Activated T-cell treated with anti-CD3 and anti-CD28 coated beads, Interleukin-2, amount 50 U/mL, for 4 hours (primary cell): ENCODE results near the gene ACTR1B. TPM values are rescaled to one million over a fixed set of nuclear protein-coding genes. Genes with fewer than 3 reads are reported as not detected.

Experiments
- ATAC-seq, 2 donors: fragments of 200-7000 bp; cut with Tn5 transposase; one replicate each; pipeline ENCODE4 v1.10.0; 2021
- DNase-seq: peaks from one replicate; pipeline ENCODE4 v3.0.0-alpha.2; 2020
- H3K27me3 Mint-ChIP-seq: one replicate; pipeline ENCODE4 v1.8.0; 2021; ENCODE audit warnings: low read depth, mixed read lengths
- H3K36me3 Mint-ChIP-seq: one replicate; pipeline ENCODE4 v1.8.0; 2022; ENCODE audit warnings: mixed read lengths; ENCODE audit not compliant: insufficient read depth
- H3K4me1 Mint-ChIP-seq: one replicate; pipeline ENCODE4 v1.8.0; 2021; ENCODE audit warnings: low read depth, mixed read lengths
- H3K4me3 Mint-ChIP-seq: one replicate; pipeline ENCODE4 v1.8.0; 2021; ENCODE audit warnings: mild to moderate bottlenecking, moderate library complexity, mixed read lengths
- H3K9me3 Mint-ChIP-seq: one replicate; pipeline ENCODE4 v1.8.0; 2021; ENCODE audit warnings: mixed read lengths
- total RNA-seq, 3 donors: library from RNA; stranded (reverse); gene quantifications; one replicate each; pipeline ENCODE4 v1.2.1, GENCODE V29; 2021

Gene ACTR1B
- total RNA-seq, 3 donors from 2014 or later: 66.3 to 70.7 (median 67.1) TPM

GRCh38 chr2:97658691-97659157 is 5.1 kb downstream of the ACTR1B start:
- Mint-ChIP-seq H3K4me3 (no peak overlapping the region), H3K27me3 (no peaks in the 10 kb centered on the region), H3K9me3 (no peaks in the 10 kb centered on the region), H3K4me1 (peaks cover 23% of the 10 kb centered on the region), H3K36me3 (peaks cover 32% of the 10 kb centered on the region)
- ATAC-seq (no peak), DNase-seq (no peak)

GRCh38 chr2:97657986-97658690 is 5.7 kb downstream of the ACTR1B start:
- Mint-ChIP-seq H3K4me3 (no peak overlapping the region), H3K27me3 (no peaks in the 10 kb centered on the region), H3K36me3 (peaks cover 32% of the 10 kb centered on the region), H3K9me3 (no peaks in the 10 kb centered on the region), H3K4me1 (peaks cover 23% of the 10 kb centered on the region)
- ATAC-seq (no peak), DNase-seq (no peak)

- peaks cover 32% of the 10 kb centered on the region for H3K36me3 Mint-ChIP-seq
- H3K4me3 Mint-ChIP-seq: no peak overlapping the region
- no peaks in the 10 kb centered on the region for H3K9me3 Mint-ChIP-seq
- peaks cover 16% of the 10 kb centered on the region for H3K4me1 Mint-ChIP-seq
- H3K27me3 Mint-ChIP-seq: no peaks in the 10 kb centered on the region
- DNase-seq (no peak), ATAC-seq (no peak)
These were observed 6.8 kb downstream of the ACTR1B start for GRCh38 chr2:97656905-97657587.

DNA sequence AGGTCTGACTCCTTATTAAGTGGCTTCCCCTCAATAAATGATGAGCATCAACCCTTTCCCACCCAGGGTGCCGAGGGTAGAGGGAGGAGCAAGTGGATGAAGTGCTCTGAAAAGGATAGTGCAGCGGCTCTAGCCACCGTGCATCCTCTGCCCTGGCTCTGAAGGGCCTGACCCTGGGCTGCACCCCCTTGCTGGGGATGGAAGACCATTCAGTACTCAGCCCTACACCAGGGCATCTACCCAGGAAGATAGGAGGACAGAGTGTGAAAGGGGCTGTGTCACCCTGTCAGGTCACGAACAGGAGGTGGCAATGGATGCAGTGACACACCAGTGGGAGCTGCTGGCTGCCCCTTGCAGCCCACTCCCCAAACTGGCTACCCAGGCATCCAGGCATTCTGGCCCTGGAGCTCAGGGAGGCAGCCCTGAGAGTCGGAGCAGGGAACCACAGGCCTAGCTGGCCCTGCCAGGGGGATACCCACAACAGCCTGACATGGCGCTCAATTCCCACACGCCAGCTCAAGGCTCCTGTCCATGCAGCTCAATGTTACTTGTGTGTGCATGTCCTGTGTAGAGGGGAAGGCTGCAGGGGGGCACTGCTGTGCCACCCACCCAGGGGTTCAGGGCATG is 7.6 kb downstream of the ACTR1B start:
- H3K4me1 Mint-ChIP-seq: peaks cover 8% of the 10 kb centered on the region
- ATAC-seq (no peak), DNase-seq (no peak)
- no peaks in the 10 kb centered on the region for H3K27me3 Mint-ChIP-seq
- H3K36me3 Mint-ChIP-seq: peaks cover 30% of the 10 kb centered on the region
- H3K4me3 Mint-ChIP-seq: no peak overlapping the region
- no peaks in the 10 kb centered on the region for H3K9me3 Mint-ChIP-seq

DNA sequence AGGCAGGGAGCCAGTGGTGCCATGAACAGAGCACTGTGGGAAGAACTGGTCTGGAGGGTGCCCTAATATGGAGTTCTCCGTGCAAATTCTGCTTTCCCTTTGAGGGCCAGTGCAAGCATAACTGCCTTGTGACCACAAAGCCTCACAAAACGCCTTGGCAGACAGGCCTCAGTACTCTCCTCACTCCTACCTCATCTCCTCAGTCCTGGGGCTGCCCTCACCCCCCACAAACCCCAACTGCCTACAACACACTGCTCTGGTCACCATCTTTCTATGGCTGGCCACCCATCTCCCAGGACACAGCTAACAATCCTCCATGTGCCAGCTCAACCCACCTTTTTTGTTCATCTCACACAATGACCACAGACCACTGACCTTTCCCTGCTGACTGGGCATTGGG is 9.1 kb downstream of the ACTR1B start:
- H3K4me1 Mint-ChIP-seq: peaks cover 2% of the 10 kb centered on the region
- ATAC-seq (no peak), DNase-seq (no peak)
- no peak overlapping the region for H3K4me3 Mint-ChIP-seq
- H3K27me3 Mint-ChIP-seq: no peaks in the 10 kb centered on the region
- H3K9me3 Mint-ChIP-seq: no peaks in the 10 kb centered on the region
- peaks cover 31% of the 10 kb centered on the region for H3K36me3 Mint-ChIP-seq

GRCh38 chr2:97654309-97654708 is 9.5 kb downstream of the ACTR1B start:
- DNase-seq (no peak), ATAC-seq (peak in 1 of 2 donors; percentile 59)
- peaks cover 2% of the 10 kb centered on the region for H3K4me1 Mint-ChIP-seq
- H3K27me3 Mint-ChIP-seq: no peaks in the 10 kb centered on the region
- H3K9me3 Mint-ChIP-seq: no peaks in the 10 kb centered on the region
- no peak overlapping the region for H3K4me3 Mint-ChIP-seq
- H3K36me3 Mint-ChIP-seq: peaks cover 33% of the 10 kb centered on the region

DNA sequence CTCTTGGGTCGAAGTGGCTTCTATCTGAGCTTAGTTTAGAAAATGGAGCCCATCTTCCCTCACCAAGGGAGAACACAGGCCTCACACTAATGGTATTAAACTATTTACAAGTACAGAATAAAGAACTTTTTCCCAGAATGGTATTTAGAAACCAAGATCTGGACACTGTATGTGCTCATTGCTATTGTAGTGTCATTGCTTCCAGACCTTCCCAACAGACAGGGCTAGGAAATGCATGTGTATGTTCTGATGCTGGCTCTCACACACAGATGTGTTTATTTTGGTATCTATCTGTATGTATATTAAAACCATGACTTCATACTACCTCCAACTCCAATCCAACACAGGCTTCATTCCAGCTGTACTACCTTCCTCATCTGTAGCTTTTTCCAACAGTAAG is 10.0 kb downstream of the ACTR1B start:
- Mint-ChIP-seq H3K4me1 (peaks cover 2% of the 10 kb centered on the region), H3K4me3 (no peak overlapping the region)

GRCh38 chr2:97653473-97653872 is 10.4 kb downstream of the ACTR1B start:
- DNase-seq: no peak
- Mint-ChIP-seq H3K27me3 (no peaks in the 10 kb centered on the region), H3K4me1 (peaks cover 3% of the 10 kb centered on the region), H3K36me3 (peaks cover 37% of the 10 kb centered on the region), H3K9me3 (no peaks in the 10 kb centered on the region), H3K4me3 (no peak overlapping the region)
- no peak for ATAC-seq

More for the DNA sequence above, 10.0 kb downstream of the ACTR1B start:
- ATAC-seq (no peak), DNase-seq (no peak)
- Mint-ChIP-seq H3K9me3 (no peaks in the 10 kb centered on the region), H3K36me3 (peaks cover 37% of the 10 kb centered on the region), H3K27me3 (no peaks in the 10 kb centered on the region)

DNA sequence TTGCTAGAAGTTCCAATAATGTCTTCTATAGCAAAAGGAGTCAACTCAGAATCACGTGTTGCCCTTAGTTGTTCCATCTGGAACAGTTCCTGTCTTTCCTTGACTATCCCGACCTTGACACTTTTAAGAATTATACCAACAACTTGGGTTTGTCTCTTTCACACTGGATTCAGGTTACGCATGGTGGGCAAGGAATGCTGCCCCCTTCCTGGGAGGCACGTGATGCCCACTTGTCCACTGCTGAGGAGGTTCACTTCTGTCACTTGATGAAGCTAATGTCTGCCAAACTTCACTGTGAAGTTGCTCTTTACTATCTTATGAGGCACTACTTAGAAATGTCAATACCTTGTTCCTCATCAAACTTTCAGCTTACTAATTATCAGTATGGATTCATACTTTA is 12.7 kb downstream of the ACTR1B start:
- H3K27me3 Mint-ChIP-seq: no peaks in the 10 kb centered on the region
- DNase-seq (no peak), ATAC-seq (no peak)
- no peaks in the 10 kb centered on the region for H3K9me3 Mint-ChIP-seq
- H3K36me3 Mint-ChIP-seq: peaks cover 36% of the 10 kb centered on the region
- peaks cover 14% of the 10 kb centered on the region for H3K4me1 Mint-ChIP-seq
- no peak overlapping the region for H3K4me3 Mint-ChIP-seq

DNA sequence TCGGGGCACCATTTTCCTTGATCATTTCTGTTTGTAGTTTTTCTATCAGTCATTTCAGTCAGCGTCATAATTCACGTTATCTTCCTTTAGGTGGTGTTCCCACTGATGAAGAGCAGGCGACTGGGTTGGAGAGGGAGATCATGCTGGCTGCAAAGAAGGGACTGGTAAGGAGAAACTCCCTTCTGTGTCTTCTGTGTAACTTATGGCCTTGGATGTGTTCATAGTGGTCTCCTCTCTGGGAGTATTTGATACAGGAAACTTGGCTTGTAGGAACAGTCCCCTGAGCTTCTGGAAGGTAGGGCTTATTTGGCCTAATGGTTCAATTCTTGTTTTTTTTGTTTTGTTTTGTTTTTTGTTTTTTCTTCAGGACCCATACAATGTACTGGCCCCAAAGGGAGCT is 16.9 kb downstream of the ACTR1B start:
- no peaks in the 10 kb centered on the region for H3K27me3 Mint-ChIP-seq
- no peaks in the 10 kb centered on the region for H3K9me3 Mint-ChIP-seq
- DNase-seq (no peak), ATAC-seq (no peak)
- H3K4me3 Mint-ChIP-seq: peak overlapping the region; percentile 90
- H3K36me3 Mint-ChIP-seq: peaks cover 20% of the 10 kb centered on the region
- peaks cover 19% of the 10 kb centered on the region for H3K4me1 Mint-ChIP-seq

DNA sequence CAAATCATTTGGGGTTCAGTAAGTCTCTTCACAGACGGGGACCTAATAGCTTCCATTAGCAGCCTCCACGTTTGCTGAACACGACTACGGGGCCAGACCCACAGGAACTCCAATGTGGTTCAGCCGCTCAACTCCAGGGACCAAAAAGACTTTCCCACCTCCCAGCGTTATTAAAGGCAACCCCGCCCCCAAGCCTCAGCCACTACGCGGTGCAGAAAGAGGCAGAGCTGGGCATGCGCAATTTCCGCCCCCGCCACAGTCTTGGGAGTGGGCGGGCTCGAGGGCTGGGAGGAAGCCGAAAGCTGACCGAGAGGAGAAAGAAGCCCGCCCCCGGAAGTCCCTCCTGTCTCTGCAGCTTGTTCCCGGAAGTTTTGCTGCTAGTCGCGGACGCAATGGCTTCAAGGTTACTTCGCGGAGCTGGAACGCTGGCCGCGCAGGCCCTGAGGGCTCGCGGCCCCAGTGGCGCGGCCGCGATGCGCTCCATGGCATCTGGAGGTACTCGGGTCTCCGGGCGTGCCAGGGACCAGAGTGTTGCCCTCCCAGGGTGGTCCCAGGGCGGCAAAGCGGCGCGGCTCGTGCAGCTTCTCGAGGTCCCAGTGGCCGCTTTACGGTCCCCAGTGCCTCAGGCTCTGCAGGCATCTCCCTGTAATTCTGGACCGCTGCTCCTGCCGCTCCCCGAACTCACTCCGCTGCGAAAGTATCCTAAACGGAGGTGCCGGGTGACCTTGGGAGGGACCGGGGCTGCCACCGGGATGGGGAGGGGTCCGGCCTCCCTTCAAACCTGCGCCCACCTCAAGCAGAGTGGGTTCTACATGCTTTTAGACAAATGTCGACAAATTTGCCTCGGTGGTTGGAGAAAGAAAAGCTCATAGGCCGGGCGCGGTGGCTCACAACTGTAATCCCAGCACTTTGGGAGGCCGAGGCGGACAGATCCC is 17.9 kb downstream of the ACTR1B start, which contains the start of gene COX5B:
Gene COX5B, plus strand, starts transcription at position 368 of the 935 bp plus-strand sequence. Its CDS starts 25 bp downstream, at position 393.
- Mint-ChIP-seq H3K27me3 (no peaks in the 10 kb centered on the region), H3K9me3 (no peaks in the 10 kb centered on the region), H3K36me3 (peaks cover 17% of the 10 kb centered on the region), H3K4me3 (peak within 1 kb of the TSS; percentile 90), H3K4me1 (peaks cover 19% of the 10 kb centered on the region)
- peak; percentile 98 for DNase-seq
- peak; percentile 92 for ATAC-seq

- H3K36me3 Mint-ChIP-seq: peaks cover 16% of the 10 kb centered on the region
- H3K27me3 Mint-ChIP-seq: no peaks in the 10 kb centered on the region
- H3K4me3 Mint-ChIP-seq: peak overlapping the region; percentile 90
- H3K9me3 Mint-ChIP-seq: no peaks in the 10 kb centered on the region
- ATAC-seq: peak; percentile 54 to 61
- H3K4me1 Mint-ChIP-seq: peaks cover 19% of the 10 kb centered on the region
- no peak for DNase-seq
These were observed 18.6 kb downstream of the ACTR1B start for GRCh38 chr2:97645112-97645694.

GRCh38 chr2:97644023-97644717 is 19.7 kb downstream of the ACTR1B start:
- no peak for ATAC-seq
- Mint-ChIP-seq H3K27me3 (peaks cover 5% of the 10 kb centered on the region), H3K4me1 (peaks cover 19% of the 10 kb centered on the region), H3K9me3 (no peaks in the 10 kb centered on the region), H3K36me3 (peaks cover 10% of the 10 kb centered on the region), H3K4me3 (no peak overlapping the region)
- DNase-seq: no peak
